ENCODE data around the gene SAA4. TPM values are rescaled to one million over a fixed set of nuclear protein-coding genes. Genes with fewer than 3 reads are reported as not detected.
A peak's percentile ranks its signal among the peaks of the same experiment; 100 is the strongest.
"Not testable (repeated sequence)": the region's sequence is repeated elsewhere in the genome, so short reads cannot be mapped to it uniquely, and the experiment has no call there.

SAA4 gene
- total RNA-seq: not detected

- Mint-ChIP-seq H3K4me1 (ENCODE audit: low read depth) (no peaks in the 10 kb centered on the region), H3K36me3 (ENCODE audit: insufficient read depth in 2 of 2) (no peaks in the 10 kb centered on the region), H3K27me3 (ENCODE audit: low read depth) (peaks cover 45% of the 10 kb centered on the region), H3K27ac (no peak within 1 kb of the TSS), H3K4me3 (no peak within 1 kb of the TSS), H3K9me3 (no peaks in the 10 kb centered on the region)
- no peak for DNase-seq
- no peak for ATAC-seq (replicated peaks in 1 of 2)
Measured at GRCh38 chr11:18236664-18237356, at the start of gene SAA4. TSS of gene SAA4 (minus strand) at chr11:18236802. CDS start at chr11:18235926, 876 bp downstream.

- DNase-seq: no peak
- Mint-ChIP-seq H3K27me3 (ENCODE audit: low read depth) (no peaks in the 10 kb centered on the region), H3K27ac (no peak overlapping the region), H3K36me3 (ENCODE audit: insufficient read depth in 2 of 2) (peaks cover 5 to 16% of the 10 kb centered on the region in 2 donors), H3K4me3 (no peak overlapping the region), H3K4me1 (ENCODE audit: low read depth) (no peaks in the 10 kb centered on the region), H3K9me3 (no peaks in the 10 kb centered on the region)
- no peak for ATAC-seq (replicated peaks in 1 of 2)
Measured at GRCh38 chr11:18285841-18286240, 49.2 kb upstream of the SAA4 start.

GRCh38 chr11:18282626-18283025 lies 46.0 kb upstream of the SAA4 start:
- DNase-seq (no peak), ATAC-seq (replicated peaks in 1 of 2) (no peak)
- H3K27ac Mint-ChIP-seq: peak overlapping the region; percentile 43
- H3K9me3 Mint-ChIP-seq: no peaks in the 10 kb centered on the region
- peaks cover 2 to 19% of the 10 kb centered on the region in 2 donors for H3K36me3 Mint-ChIP-seq (ENCODE audit: insufficient read depth in 2 of 2)
- peaks cover 7% of the 10 kb centered on the region for H3K4me1 Mint-ChIP-seq (ENCODE audit: low read depth)
- no peaks in the 10 kb centered on the region for H3K27me3 Mint-ChIP-seq (ENCODE audit: low read depth)
- H3K4me3 Mint-ChIP-seq: no peak overlapping the region

- H3K27me3 Mint-ChIP-seq (ENCODE audit: low read depth): no peaks in the 10 kb centered on the region
- ATAC-seq (replicated peaks in 1 of 2) (peak in 1 of 2 donors; percentile 23), DNase-seq (no peak)
- peak overlapping the region; percentile 93 for H3K27ac Mint-ChIP-seq
- peak overlapping the region in 1 of 2 donors; percentile 39 for H3K4me3 Mint-ChIP-seq
- H3K36me3 Mint-ChIP-seq (ENCODE audit: insufficient read depth in 2 of 2): peaks cover 2 to 18% of the 10 kb centered on the region in 2 donors
- H3K4me1 Mint-ChIP-seq (ENCODE audit: low read depth): peaks cover 7% of the 10 kb centered on the region
- H3K9me3 Mint-ChIP-seq: no peaks in the 10 kb centered on the region
Measured at GRCh38 chr11:18280438-18281045, 43.9 kb upstream of the SAA4 start.

GRCh38 chr11:18277565-18278271 lies 41.1 kb upstream of the SAA4 start:
- no peaks in the 10 kb centered on the region for H3K9me3 Mint-ChIP-seq
- ATAC-seq (replicated peaks in 1 of 2): no peak
- H3K27ac Mint-ChIP-seq: no peak overlapping the region
- peaks cover 7% of the 10 kb centered on the region for H3K4me1 Mint-ChIP-seq (ENCODE audit: low read depth)
- no peaks in the 10 kb centered on the region for H3K27me3 Mint-ChIP-seq (ENCODE audit: low read depth)
- DNase-seq: no peak
- H3K36me3 Mint-ChIP-seq (ENCODE audit: insufficient read depth in 2 of 2): peaks cover 1 to 11% of the 10 kb centered on the region in 2 donors
- H3K4me3 Mint-ChIP-seq: no peak overlapping the region

- Mint-ChIP-seq H3K9me3 (no peaks in the 10 kb centered on the region), H3K4me3 (no peak overlapping the region), H3K27ac (no peak overlapping the region), H3K27me3 (ENCODE audit: low read depth) (no peaks in the 10 kb centered on the region), H3K4me1 (ENCODE audit: low read depth) (peaks cover 7% of the 10 kb centered on the region), H3K36me3 (ENCODE audit: insufficient read depth in 2 of 2) (peaks cover 0 to 1% of the 10 kb centered on the region in 2 donors)
- no peak for DNase-seq
- ATAC-seq (replicated peaks in 1 of 2): no peak
Measured at GRCh38 chr11:18271206-18271605, 34.6 kb upstream of the SAA4 start.

GRCh38 chr11:18270102-18270501 lies 33.5 kb upstream of the SAA4 start:
- H3K27me3 Mint-ChIP-seq (ENCODE audit: low read depth): no peaks in the 10 kb centered on the region
- no peak for DNase-seq
- H3K27ac Mint-ChIP-seq: no peak overlapping the region
- no peak for ATAC-seq (replicated peaks in 1 of 2)
- H3K4me3 Mint-ChIP-seq: no peak overlapping the region
- peaks cover 0 to 1% of the 10 kb centered on the region in 2 donors for H3K36me3 Mint-ChIP-seq (ENCODE audit: insufficient read depth in 2 of 2)
- H3K9me3 Mint-ChIP-seq: no peaks in the 10 kb centered on the region
- H3K4me1 Mint-ChIP-seq (ENCODE audit: low read depth): peaks cover 7% of the 10 kb centered on the region

GRCh38 chr11:18269252-18269651 lies 32.6 kb upstream of the SAA4 start:
- not testable (repeated sequence) for ATAC-seq (replicated peaks in 1 of 2); DNase-seq; H3K27ac Mint-ChIP-seq; H3K4me3 Mint-ChIP-seq; H3K4me1 Mint-ChIP-seq (ENCODE audit: low read depth); H3K9me3 Mint-ChIP-seq; H3K27me3 Mint-ChIP-seq (ENCODE audit: low read depth); H3K36me3 Mint-ChIP-seq (ENCODE audit: insufficient read depth in 2 of 2)

- H3K4me3 Mint-ChIP-seq: peak overlapping the region in 1 of 2 donors; percentile 49
- H3K27ac Mint-ChIP-seq; H3K4me1 Mint-ChIP-seq (ENCODE audit: low read depth); H3K9me3 Mint-ChIP-seq; H3K36me3 Mint-ChIP-seq (ENCODE audit: insufficient read depth in 2 of 2); DNase-seq; H3K27me3 Mint-ChIP-seq (ENCODE audit: low read depth): not testable (repeated sequence)
- ATAC-seq (replicated peaks in 1 of 2): peak; percentile 53 to 76
Measured at GRCh38 chr11:18267335-18268133, 30.9 kb upstream of the SAA4 start.

- no peaks in the 10 kb centered on the region for H3K9me3 Mint-ChIP-seq
- DNase-seq (no peak), ATAC-seq (replicated peaks in 1 of 2) (no peak)
- H3K4me3 Mint-ChIP-seq: no peak within 1 kb of the TSS
- H3K27ac Mint-ChIP-seq: no peak within 1 kb of the TSS
- no peaks in the 10 kb centered on the region for H3K36me3 Mint-ChIP-seq (ENCODE audit: insufficient read depth in 2 of 2)
- H3K4me1 Mint-ChIP-seq (ENCODE audit: low read depth): peaks cover 7% of the 10 kb centered on the region
- H3K27me3 Mint-ChIP-seq (ENCODE audit: low read depth): peaks cover 9% of the 10 kb centered on the region
Measured at GRCh38 chr11:18265949-18266348, 29.3 kb upstream of the SAA4 start, which contains the start of gene SAA1. TSS of gene SAA1 (plus strand) at chr11:18266264. CDS start at chr11:18266888, 624 bp downstream.

- Mint-ChIP-seq H3K27ac (no peak overlapping the region), H3K9me3 (no peaks in the 10 kb centered on the region), H3K4me1 (ENCODE audit: low read depth) (peaks cover 7% of the 10 kb centered on the region), H3K27me3 (ENCODE audit: low read depth) (peaks cover 9% of the 10 kb centered on the region), H3K4me3 (no peak overlapping the region), H3K36me3 (ENCODE audit: insufficient read depth in 2 of 2) (no peaks in the 10 kb centered on the region)
- no peak for ATAC-seq (replicated peaks in 1 of 2)
- DNase-seq: no peak
Measured at GRCh38 chr11:18264677-18265555, 28.3 kb upstream of the SAA4 start.

GRCh38 chr11:18264035-18264434 lies 27.4 kb upstream of the SAA4 start:
- Mint-ChIP-seq H3K4me3 (no peak overlapping the region), H3K36me3 (ENCODE audit: insufficient read depth in 2 of 2) (no peaks in the 10 kb centered on the region), H3K9me3 (no peaks in the 10 kb centered on the region), H3K4me1 (ENCODE audit: low read depth) (peaks cover 7% of the 10 kb centered on the region), H3K27me3 (ENCODE audit: low read depth) (peaks cover 9% of the 10 kb centered on the region), H3K27ac (no peak overlapping the region)
- ATAC-seq (replicated peaks in 1 of 2) (no peak), DNase-seq (no peak)

Measured in activated T-cell treated with anti-CD3 and anti-CD28 coated beads, Interleukin-2, amount 50 U/mL, for 72 hours (primary cell).